Loucy (cell line): Measurements from ENCODE around the gene OR1E2.
"Not testable (repeated sequence)": the region's sequence is repeated elsewhere in the genome, so short reads cannot be mapped to it uniquely, and the experiment has no call there.

Experiments used
- H2AFZ ChIP-seq: fragments of 200-600 bp; sonication (generic); 2 replicates; pipeline ENCODE4 v1.6.0; 2016; ENCODE audit warnings: antibody characterized with exemption, mild to moderate bottlenecking, low read length, moderate library complexity
- H3F3A ChIP-seq: fragments of 200-600 bp; 2 replicates; pipeline ENCODE4 v1.6.0; 2016; ENCODE audit warnings: antibody characterized with exemption, low read depth, mild to moderate bottlenecking
- H3K27me3 ChIP-seq: fragments of 200-600 bp; sonication (generic); 2 replicates; pipeline ENCODE4 v1.6.1; 2014; ENCODE audit warnings: low read length, mild to moderate bottlenecking; ENCODE audit not compliant: insufficient read depth, poor library complexity, severe bottlenecking
- H3K36me3 ChIP-seq: fragments of 200-600 bp; sonication (generic); 2 replicates; pipeline ENCODE4 v1.6.1; 2016; ENCODE audit warnings: low read length; ENCODE audit not compliant: insufficient read depth
- H3K4me1 ChIP-seq: fragments of 200-600 bp; sonication (generic); 2 replicates; pipeline ENCODE4 v1.5.1; 2014; ENCODE audit warnings: low read length, mild to moderate bottlenecking; ENCODE audit not compliant: insufficient read depth, poor library complexity, severe bottlenecking
- H3K4me2 ChIP-seq: fragments of 200-600 bp; sonication (generic); 2 replicates; pipeline ENCODE4 v1.6.0; 2014; ENCODE audit warnings: antibody characterized with exemption, low read length, low read depth, mild to moderate bottlenecking; ENCODE audit not compliant: poor library complexity, severe bottlenecking
- H3K4me3 ChIP-seq: fragments of 200-600 bp; sonication (generic); 2 replicates; pipeline ENCODE4 v1.5.1; 2014; ENCODE audit warnings: low read length, mild to moderate bottlenecking, mixed read lengths; ENCODE audit not compliant: poor library complexity, severe bottlenecking
- H3K79me2 ChIP-seq: fragments of 200-600 bp; sonication (generic); 2 replicates; pipeline ENCODE4 v1.6.1; 2014; ENCODE audit warnings: low read length; ENCODE audit not compliant: insufficient read depth
- H3K9ac ChIP-seq: fragments of 200-600 bp; sonication (generic); 2 replicates; pipeline ENCODE4 v1.6.0; 2014; ENCODE audit warnings: mild to moderate bottlenecking, low read depth, low read length, moderate library complexity; ENCODE audit not compliant: poor library complexity, severe bottlenecking
- H3K9me2 ChIP-seq: fragments of 200-600 bp; sonication (generic); replicated peaks from 2 replicates; pipeline ENCODE4 v1.6.1; 2016; ENCODE audit warnings: low read depth, low read length, mixed read lengths
- H3K9me3 ChIP-seq: fragments of 200-600 bp; sonication (generic); 2 replicates; pipeline ENCODE4 v1.6.1; 2014; ENCODE audit warnings: mild to moderate bottlenecking, antibody characterized with exemption, low read length, low read depth; ENCODE audit not compliant: insufficient read depth
- H4K20me1 ChIP-seq: fragments of 200-600 bp; sonication (generic); 2 replicates; pipeline ENCODE4 v1.6.0; 2014; ENCODE audit warnings: antibody characterized with exemption, low read length, mild to moderate bottlenecking; ENCODE audit not compliant: insufficient read depth, poor library complexity, severe bottlenecking
- CTCF ChIP-seq: fragments of 200-600 bp; sonication (generic); conservative IDR thresholded peaks from 2 replicates; pipeline ENCODE4 v1.5.1; 2014; ENCODE audit warnings: mild to moderate bottlenecking, antibody characterized with exemption, low read length
- EZH2phosphoT487 ChIP-seq: fragments of 200-600 bp; IDR thresholded peaks from 2 replicates; pipeline ENCODE4 v1.6.1; 2018; ENCODE audit warnings: antibody characterized with exemption, mild to moderate bottlenecking, moderate library complexity, borderline replicate concordance

The OR1E2 gene

GRCh38 chr17:3398310-3398709, 35.3 kb downstream of the OR1E2 start, which contains the start of gene OR1E1:
OR1E1 (minus strand) TSS chr17:3398410; CDS start chr17:3398410, 0 bp downstream.
- Histone ChIP-seq H4K20me1 (no peaks in the 10 kb centered on the region), H3K4me1 (no peaks in the 10 kb centered on the region), H3K9me3 (no peaks in the 10 kb centered on the region), H2AFZ (no peak within 1 kb of the TSS), H3K9me2 (no peaks in the 10 kb centered on the region), H3K9ac (no peak within 1 kb of the TSS), H3K4me2 (no peak within 1 kb of the TSS), H3F3A (no peaks in the 10 kb centered on the region), H3K27me3 (no peaks in the 10 kb centered on the region), H3K4me3 (no peak within 1 kb of the TSS), H3K79me2 (no peaks in the 10 kb centered on the region), H3K36me3 (no peaks in the 10 kb centered on the region)
- TF ChIP-seq EZH2phosphoT487 (no peak), CTCF (no peak)

GRCh38 chr17:3397801-3398200, 35.8 kb downstream of the OR1E2 start:
- H3K27me3 ChIP-seq, H3F3A ChIP-seq, H4K20me1 ChIP-seq, H3K4me2 ChIP-seq, H2AFZ ChIP-seq, H3K4me3 ChIP-seq, H3K9ac ChIP-seq, H3K9me3 ChIP-seq, H3K9me2 ChIP-seq, H3K36me3 ChIP-seq, H3K79me2 ChIP-seq, H3K4me1 ChIP-seq: not testable (repeated sequence)

- Histone ChIP-seq H3K9ac (no peak overlapping the region), H3K79me2 (no peaks in the 10 kb centered on the region), H3K36me3 (no peaks in the 10 kb centered on the region), H3K4me1 (no peaks in the 10 kb centered on the region), H3K4me3 (no peak overlapping the region), H3K9me2 (no peaks in the 10 kb centered on the region), H4K20me1 (no peaks in the 10 kb centered on the region), H3K4me2 (no peak overlapping the region), H3F3A (no peaks in the 10 kb centered on the region), H3K27me3 (no peaks in the 10 kb centered on the region), H3K9me3 (no peaks in the 10 kb centered on the region), H2AFZ (no peak overlapping the region)
- TF ChIP-seq CTCF (no peak), EZH2phosphoT487 (no peak)
These were observed 43.9 kb downstream of the OR1E2 start for GRCh38 chr17:3389791-3390190.

GRCh38 chr17:3385869-3386816, 47.5 kb downstream of the OR1E2 start, which contains the start of gene OR3A2:
OR3A2 (minus strand) TSS chr17:3386308.
- Histone ChIP-seq H3K9me2 (no peaks in the 10 kb centered on the region), H3K27me3 (no peaks in the 10 kb centered on the region), H4K20me1 (no peaks in the 10 kb centered on the region), H3F3A (no peaks in the 10 kb centered on the region), H3K9ac (no peak within 1 kb of the TSS), H3K9me3 (no peaks in the 10 kb centered on the region), H3K36me3 (no peaks in the 10 kb centered on the region), H3K79me2 (no peaks in the 10 kb centered on the region), H3K4me2 (no peak within 1 kb of the TSS), H2AFZ (no peak within 1 kb of the TSS), H3K4me3 (no peak within 1 kb of the TSS), H3K4me1 (no peaks in the 10 kb centered on the region)
- no peak for TF ChIP-seq EZH2phosphoT487
- no peak for TF ChIP-seq CTCF
